ENCODE measurements around the gene TNNT2. TPM values are rescaled to one million over a fixed set of nuclear protein-coding genes. Genes with fewer than 3 reads are reported as not detected.

TNNT2 gene
- total RNA-seq, 2 donors from 2014 or later = not detected

GRCh38 chr1:201328576-201328975 lies 48.9 kb downstream of the TNNT2 start:
- DNase-seq = no peak
- no peak for ATAC-seq
- Mint-ChIP-seq H3K36me3 (ENCODE audit: low read depth) (no peaks in the 10 kb centered on the region), H3K4me3 (no peak overlapping the region), H3K4me1 (no peaks in the 10 kb centered on the region), H3K27me3 (peaks cover 29% of the 10 kb centered on the region), H3K27ac (no peak overlapping the region)
- no peaks in the 10 kb centered on the region for H3K9me3 ChIP-seq (ENCODE audit: control insufficient read depth, low read length, poor library complexity, severe bottlenecking)

GRCh38 chr1:201327687-201328240 lies 49.7 kb downstream of the TNNT2 start:
- Mint-ChIP-seq H3K36me3 (ENCODE audit: low read depth) (no peaks in the 10 kb centered on the region), H3K4me1 (no peaks in the 10 kb centered on the region), H3K27ac (no peak overlapping the region), H3K27me3 (peaks cover 35% of the 10 kb centered on the region), H3K4me3 (no peak overlapping the region)
- no peaks in the 10 kb centered on the region for H3K9me3 ChIP-seq (ENCODE audit: control insufficient read depth, low read length, poor library complexity, severe bottlenecking)
- DNase-seq (no peak), ATAC-seq (no peak)

- Mint-ChIP-seq H3K36me3 (ENCODE audit: low read depth) (no peaks in the 10 kb centered on the region), H3K4me3 (no peak overlapping the region), H3K4me1 (no peaks in the 10 kb centered on the region), H3K27ac (no peak overlapping the region), H3K27me3 (peaks cover 33% of the 10 kb centered on the region)
- DNase-seq = no peak
- H3K9me3 ChIP-seq (ENCODE audit: control insufficient read depth, low read length, poor library complexity, severe bottlenecking) = no peaks in the 10 kb centered on the region
- no peak for ATAC-seq
Measured at GRCh38 chr1:201326710-201327109, 50.8 kb downstream of the TNNT2 start.

- Mint-ChIP-seq H3K4me3 (no peak overlapping the region), H3K4me1 (no peaks in the 10 kb centered on the region), H3K27me3 (peaks cover 31% of the 10 kb centered on the region), H3K27ac (no peak overlapping the region), H3K36me3 (ENCODE audit: low read depth) (no peaks in the 10 kb centered on the region)
- ATAC-seq (no peak), DNase-seq (no peak)
- H3K9me3 ChIP-seq (ENCODE audit: control insufficient read depth, low read length, poor library complexity, severe bottlenecking) = no peaks in the 10 kb centered on the region
Measured at GRCh38 chr1:201325678-201326060, 51.8 kb downstream of the TNNT2 start.

- no peak overlapping the region for H3K27ac Mint-ChIP-seq
- H3K27me3 Mint-ChIP-seq = peaks cover 31% of the 10 kb centered on the region
- no peaks in the 10 kb centered on the region for H3K9me3 ChIP-seq (ENCODE audit: control insufficient read depth, low read length, poor library complexity, severe bottlenecking)
- H3K36me3 Mint-ChIP-seq (ENCODE audit: low read depth) = no peaks in the 10 kb centered on the region
- H3K4me3 Mint-ChIP-seq = no peak overlapping the region
- DNase-seq (no peak), ATAC-seq (no peak)
- no peaks in the 10 kb centered on the region for H3K4me1 Mint-ChIP-seq
Measured at GRCh38 chr1:201324821-201325677, 52.4 kb downstream of the TNNT2 start.

- no peaks in the 10 kb centered on the region for H3K36me3 Mint-ChIP-seq (ENCODE audit: low read depth)
- DNase-seq = no peak
- no peak overlapping the region for H3K4me3 Mint-ChIP-seq
- H3K4me1 Mint-ChIP-seq = peaks cover 2% of the 10 kb centered on the region
- no peaks in the 10 kb centered on the region for H3K9me3 ChIP-seq (ENCODE audit: control insufficient read depth, low read length, poor library complexity, severe bottlenecking)
- H3K27me3 Mint-ChIP-seq = peaks cover 31% of the 10 kb centered on the region
- no peak for ATAC-seq
- no peak overlapping the region for H3K27ac Mint-ChIP-seq
Measured at GRCh38 chr1:201324306-201324705, 53.2 kb downstream of the TNNT2 start.

- Mint-ChIP-seq H3K36me3 (ENCODE audit: low read depth) (no peaks in the 10 kb centered on the region), H3K4me3 (no peak overlapping the region), H3K27me3 (peaks cover 33% of the 10 kb centered on the region), H3K27ac (no peak overlapping the region), H3K4me1 (peaks cover 2% of the 10 kb centered on the region)
- ATAC-seq = no peak
- no peaks in the 10 kb centered on the region for H3K9me3 ChIP-seq (ENCODE audit: control insufficient read depth, low read length, poor library complexity, severe bottlenecking)
- no peak for DNase-seq
Measured at GRCh38 chr1:201322653-201323510, 54.6 kb downstream of the TNNT2 start.

- H3K9me3 ChIP-seq (ENCODE audit: control insufficient read depth, low read length, poor library complexity, severe bottlenecking) = no peaks in the 10 kb centered on the region
- DNase-seq = no peak
- Mint-ChIP-seq H3K4me3 (no peak overlapping the region), H3K4me1 (peaks cover 2% of the 10 kb centered on the region), H3K27ac (no peak overlapping the region), H3K36me3 (ENCODE audit: low read depth) (no peaks in the 10 kb centered on the region), H3K27me3 (peaks cover 35% of the 10 kb centered on the region)
- no peak for ATAC-seq
Measured at GRCh38 chr1:201321826-201322390, 55.6 kb downstream of the TNNT2 start.

GRCh38 chr1:201320168-201320788 lies 57.2 kb downstream of the TNNT2 start:
- Mint-ChIP-seq H3K4me1 (peaks cover 2% of the 10 kb centered on the region), H3K4me3 (no peak overlapping the region), H3K27me3 (peaks cover 24% of the 10 kb centered on the region), H3K36me3 (ENCODE audit: low read depth) (no peaks in the 10 kb centered on the region), H3K27ac (no peak overlapping the region)
- ATAC-seq = no peak
- no peaks in the 10 kb centered on the region for H3K9me3 ChIP-seq (ENCODE audit: control insufficient read depth, low read length, poor library complexity, severe bottlenecking)
- no peak for DNase-seq

- H3K4me1 Mint-ChIP-seq = peaks cover 2% of the 10 kb centered on the region
- ATAC-seq = no peak
- no peak for DNase-seq
- H3K36me3 Mint-ChIP-seq (ENCODE audit: low read depth) = no peaks in the 10 kb centered on the region
- H3K27me3 Mint-ChIP-seq = peaks cover 30% of the 10 kb centered on the region
- no peak overlapping the region for H3K27ac Mint-ChIP-seq
- H3K4me3 Mint-ChIP-seq = no peak overlapping the region
- no peaks in the 10 kb centered on the region for H3K9me3 ChIP-seq (ENCODE audit: control insufficient read depth, low read length, poor library complexity, severe bottlenecking)
Measured at GRCh38 chr1:201319631-201320030, 57.8 kb downstream of the TNNT2 start.

GRCh38 chr1:201318504-201319340 lies 58.8 kb downstream of the TNNT2 start:
- Mint-ChIP-seq H3K36me3 (ENCODE audit: low read depth) (no peaks in the 10 kb centered on the region), H3K4me3 (no peak overlapping the region), H3K27ac (no peak overlapping the region), H3K4me1 (peaks cover 2% of the 10 kb centered on the region), H3K27me3 (peaks cover 37% of the 10 kb centered on the region)
- no peaks in the 10 kb centered on the region for H3K9me3 ChIP-seq (ENCODE audit: control insufficient read depth, low read length, poor library complexity, severe bottlenecking)
- no peak for DNase-seq
- ATAC-seq = no peak

GRCh38 chr1:201317551-201317950 lies 59.9 kb downstream of the TNNT2 start:
- Mint-ChIP-seq H3K4me3 (no peak overlapping the region), H3K27ac (no peak overlapping the region), H3K27me3 (peaks cover 35% of the 10 kb centered on the region), H3K36me3 (ENCODE audit: low read depth) (no peaks in the 10 kb centered on the region), H3K4me1 (peaks cover 2% of the 10 kb centered on the region)
- ATAC-seq = no peak
- no peaks in the 10 kb centered on the region for H3K9me3 ChIP-seq (ENCODE audit: control insufficient read depth, low read length, poor library complexity, severe bottlenecking)
- DNase-seq = no peak
